ENCODE data around the gene DDN. TPM values are rescaled to one million over a fixed set of nuclear protein-coding genes. Genes with fewer than 3 reads are reported as not detected.

DDN gene
- total RNA-seq, 4 donors from 2014 or later, result 0.19 to 0.40 (median 0.26) TPM

DNA sequence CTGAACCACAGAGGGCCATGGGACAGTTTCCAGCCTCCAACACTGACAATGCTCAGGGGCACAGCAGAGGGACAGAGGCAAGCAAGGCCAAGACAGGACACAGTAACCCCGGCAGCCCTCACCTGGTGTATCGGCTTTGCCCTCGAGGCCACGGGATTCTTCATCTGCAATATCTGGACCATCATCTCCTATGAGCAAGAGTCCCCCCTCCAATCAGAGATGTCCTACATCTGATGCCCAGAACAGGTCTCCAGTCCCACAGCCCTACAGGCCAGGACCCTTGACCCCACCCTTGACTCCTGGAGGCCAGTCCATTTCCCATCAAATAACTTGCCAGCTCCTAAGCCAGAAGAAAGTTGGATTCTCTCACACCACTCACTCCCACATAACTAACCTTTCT lies 44.1 kb upstream of the DDN start:
- Histone ChIP-seq H3K27ac (no peak overlapping the region), H3K4me1 (no peaks in the 10 kb centered on the region), H3K4me3 (no peak overlapping the region), H3K36me3 (peaks cover 67 to 100% (median 95%) of the 10 kb centered on the region in 3 donors), H3K9me3 (no peaks in the 10 kb centered on the region), H3K27me3 (no peaks in the 10 kb centered on the region)
- intact Hi-C loops (cut with DNase I), result no loop called here
- no peak for DNase-seq
- no peak for TF ChIP-seq POLR2A (IDR thresholded peaks at IDR 0.05)
- TF ChIP-seq, protein P1, sequence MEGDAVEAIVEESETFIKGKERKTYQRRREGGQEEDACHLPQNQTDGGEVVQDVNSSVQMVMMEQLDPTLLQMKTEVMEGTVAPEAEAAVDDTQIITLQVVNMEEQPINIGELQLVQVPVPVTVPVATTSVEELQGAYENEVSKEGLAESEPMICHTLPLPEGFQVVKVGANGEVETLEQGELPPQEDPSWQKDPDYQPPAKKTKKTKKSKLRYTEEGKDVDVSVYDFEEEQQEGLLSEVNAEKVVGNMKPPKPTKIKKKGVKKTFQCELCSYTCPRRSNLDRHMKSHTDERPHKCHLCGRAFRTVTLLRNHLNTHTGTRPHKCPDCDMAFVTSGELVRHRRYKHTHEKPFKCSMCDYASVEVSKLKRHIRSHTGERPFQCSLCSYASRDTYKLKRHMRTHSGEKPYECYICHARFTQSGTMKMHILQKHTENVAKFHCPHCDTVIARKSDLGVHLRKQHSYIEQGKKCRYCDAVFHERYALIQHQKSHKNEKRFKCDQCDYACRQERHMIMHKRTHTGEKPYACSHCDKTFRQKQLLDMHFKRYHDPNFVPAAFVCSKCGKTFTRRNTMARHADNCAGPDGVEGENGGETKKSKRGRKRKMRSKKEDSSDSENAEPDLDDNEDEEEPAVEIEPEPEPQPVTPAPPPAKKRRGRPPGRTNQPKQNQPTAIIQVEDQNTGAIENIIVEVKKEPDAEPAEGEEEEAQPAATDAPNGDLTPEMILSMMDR (IDR thresholded peaks at IDR 0.05), result no peak
- WGBS, 2 donors, result 92 to 93% methylated on average over 3 to 4 of the region's 4 CpGs

DNA sequence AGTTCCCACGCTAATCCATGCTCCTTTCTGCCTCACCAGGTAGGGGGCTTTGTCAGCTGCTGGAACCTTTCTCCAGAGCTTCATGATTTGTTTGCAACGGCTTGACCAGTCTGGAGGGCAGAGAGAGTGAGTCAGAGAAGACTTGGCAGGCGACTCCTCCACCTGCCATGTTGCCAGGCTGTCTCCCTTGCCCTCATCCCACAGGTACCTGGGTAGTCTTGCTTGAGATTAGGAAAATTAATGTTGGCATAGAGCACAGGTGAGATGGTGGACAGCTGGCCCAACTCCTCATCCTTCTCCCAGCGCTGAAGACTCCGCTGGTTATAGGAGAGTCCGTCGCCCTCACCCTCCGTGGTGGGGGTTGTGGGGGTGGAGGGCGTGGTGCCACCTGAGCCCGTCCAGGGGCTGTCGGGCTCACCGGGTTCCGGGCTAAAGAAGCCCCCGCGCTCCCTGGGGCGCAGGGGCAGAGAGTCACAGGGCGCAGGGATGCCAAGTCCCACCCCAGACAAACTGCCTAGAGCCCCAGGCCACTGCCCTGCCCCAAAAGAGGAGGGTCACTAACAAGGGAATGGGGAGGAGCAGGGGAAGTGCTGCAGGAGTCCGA lies 42.8 kb upstream of the DDN start:
- Histone ChIP-seq H3K4me3 (no peak overlapping the region), H3K27ac (no peak overlapping the region), H3K4me1 (no peaks in the 10 kb centered on the region), H3K27me3 (no peaks in the 10 kb centered on the region), H3K9me3 (no peaks in the 10 kb centered on the region), H3K36me3 (peaks cover 79 to 100% (median 96%) of the 10 kb centered on the region in 3 donors)
- TF ChIP-seq, protein P1 (IDR thresholded peaks at IDR 0.05), result no peak
- TF ChIP-seq POLR2A (IDR thresholded peaks at IDR 0.05), result no peak
- DNase-seq, result no peak
- 77 to 81% methylated on average over 6 to 8 of the region's 18 CpGs for whole genome bisulfite sequencing, 2 donors
- intact Hi-C loops (cut with DNase I), result no loop called here

DNA sequence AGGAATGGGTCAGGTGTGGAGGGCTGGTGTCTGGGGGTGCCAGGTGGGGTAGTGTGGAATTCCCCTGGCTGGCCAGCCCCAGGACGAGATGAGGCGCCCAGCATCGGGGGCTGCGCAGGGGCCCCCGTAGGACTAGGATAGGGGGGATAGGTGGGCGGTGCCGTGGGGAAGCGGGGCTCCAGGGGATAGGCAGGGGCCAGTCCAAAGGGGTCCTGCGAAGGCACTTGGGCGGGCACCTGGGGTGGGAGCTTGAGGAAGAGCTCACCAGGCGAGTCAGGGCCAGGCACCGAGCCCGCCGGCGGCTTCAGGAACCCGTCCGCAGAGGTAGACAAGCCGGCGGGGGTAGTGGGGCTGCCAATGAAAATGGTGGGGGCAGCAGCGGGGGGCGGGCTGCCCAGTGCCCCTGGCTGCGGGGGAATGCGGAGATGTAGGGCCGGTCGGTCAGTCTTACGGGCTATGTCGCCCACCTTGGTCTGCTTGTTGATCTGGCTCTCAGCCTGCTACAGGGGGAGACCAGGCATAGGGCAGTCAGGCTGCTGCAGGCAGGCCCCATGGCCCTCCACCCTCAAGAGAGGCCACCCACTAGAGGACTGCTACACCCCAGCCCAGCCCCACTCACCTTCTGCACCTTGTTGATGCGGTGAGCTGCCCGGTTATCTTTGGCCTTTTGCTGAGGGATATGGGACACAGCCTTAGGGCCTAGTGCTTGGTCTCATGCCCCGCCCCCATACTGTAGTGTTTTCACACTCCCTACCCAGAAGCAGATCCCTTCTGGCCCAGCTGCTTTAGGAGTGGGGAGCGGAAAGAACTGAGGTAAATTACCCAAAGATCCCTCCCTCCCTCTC lies 42.1 kb upstream of the DDN start:
- peaks cover 78 to 100% (median 90%) of the 10 kb centered on the region in 3 donors for H3K36me3 ChIP-seq
- intact Hi-C loops (cut with DNase I), result no loop called here
- TF ChIP-seq POLR2A (IDR thresholded peaks at IDR 0.05), result no peak
- TF ChIP-seq, protein P1 (IDR thresholded peaks at IDR 0.05), result no peak
- no peaks in the 10 kb centered on the region for H3K4me1 ChIP-seq
- DNase-seq, result no peak
- H3K4me3 ChIP-seq, result no peak overlapping the region
- H3K27me3 ChIP-seq, result no peaks in the 10 kb centered on the region
- 80 to 88% methylated on average over 4 to 12 of the region's 31 CpGs for WGBS, 2 donors
- no peak overlapping the region for H3K27ac ChIP-seq
- no peaks in the 10 kb centered on the region for H3K9me3 ChIP-seq

DNA sequence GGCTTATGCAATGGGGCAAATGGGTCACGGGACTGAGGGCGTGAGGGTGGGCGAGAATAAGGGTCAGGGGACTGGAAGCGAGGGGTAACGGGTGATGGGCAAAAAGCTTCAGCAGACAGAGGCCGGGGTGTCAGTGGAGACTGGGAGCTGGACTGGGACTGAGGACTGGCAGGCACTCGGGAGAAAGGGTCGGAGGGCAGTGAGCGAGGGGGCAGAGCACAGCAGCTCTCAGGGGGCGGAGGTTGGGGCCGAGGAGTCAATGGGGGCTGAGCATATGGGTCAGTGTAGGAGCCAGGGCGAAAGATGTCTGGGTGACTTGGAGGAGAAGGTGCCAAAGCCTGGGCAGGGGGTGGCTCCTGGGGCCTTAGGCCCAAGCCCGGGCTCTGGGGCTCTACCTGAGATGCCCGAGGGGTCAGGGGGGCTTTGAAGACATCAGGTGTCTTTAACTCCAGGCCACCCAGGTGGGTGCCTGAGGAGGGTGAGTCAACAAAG lies 41.2 kb upstream of the DDN start:
- peaks cover 72 to 100% (median 83%) of the 10 kb centered on the region in 3 donors for H3K36me3 ChIP-seq
- WGBS, 2 donors, result 91 to 96% methylated on average over 12 to 14 of the region's 14 CpGs
- DNase-seq, result no peak
- H3K4me3 ChIP-seq, result no peak overlapping the region
- no peak for TF ChIP-seq POLR2A (IDR thresholded peaks at IDR 0.05)
- TF ChIP-seq, protein P1 (IDR thresholded peaks at IDR 0.05), result no peak
- H3K27me3 ChIP-seq, result no peaks in the 10 kb centered on the region
- H3K9me3 ChIP-seq, result no peaks in the 10 kb centered on the region
- intact Hi-C loops (cut with DNase I), result no loop called here
- H3K27ac ChIP-seq, result no peak overlapping the region
- H3K4me1 ChIP-seq, result no peaks in the 10 kb centered on the region

All from esophagus squamous epithelium (tissue), 5 donors.